Hepatocyte (in vitro differentiated cells): Measurements from ENCODE around the gene RPA3.

ENCODE experiments used
- CTCF ChIP-seq: fragments of 200-600 bp; sonication (generic); IDR thresholded peaks from 2 replicates; pipeline ENCODE4 v1.5.1; 2016; ENCODE audit warnings: antibody characterized with exemption, mild to moderate bottlenecking; ENCODE audit not compliant: poor library complexity
- EZH2phosphoT487 ChIP-seq: fragments of 200-600 bp; sonication (generic); IDR thresholded peaks from one replicate; pipeline ENCODE4 v1.6.1; 2018; ENCODE audit warnings: antibody characterized with exemption, mild to moderate bottlenecking, low read depth, moderate library complexity; ENCODE audit not compliant: unreplicated experiment, severe bottlenecking

- TF ChIP-seq CTCF (no peak), EZH2phosphoT487 (no peak)
These were observed 47.9 kb downstream of the RPA3 start for GRCh38 chr7:7670490-7670889.
